ENCODE results near the gene TLL1.

DNA sequence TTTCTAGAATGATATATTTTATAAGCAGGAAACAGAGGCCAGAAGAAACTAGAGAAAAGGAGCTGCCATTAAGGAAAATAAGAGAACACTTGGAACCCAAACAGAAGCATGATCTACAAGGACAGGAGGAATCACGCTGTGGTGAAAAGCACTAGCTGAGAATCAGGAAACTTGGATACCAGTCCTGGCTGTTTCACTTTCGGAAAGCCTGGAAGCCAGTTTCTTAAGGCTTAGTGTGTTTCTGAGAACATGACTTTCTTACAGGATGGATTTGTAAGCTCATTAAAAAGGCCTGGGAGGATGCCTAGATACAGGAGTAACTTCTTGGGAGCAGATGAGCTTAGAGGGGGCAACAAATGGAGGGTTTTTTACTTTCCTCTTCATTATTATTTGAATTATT, 36.9 kb downstream of the TLL1 start:
- TF ChIP-seq, protein P1, sequence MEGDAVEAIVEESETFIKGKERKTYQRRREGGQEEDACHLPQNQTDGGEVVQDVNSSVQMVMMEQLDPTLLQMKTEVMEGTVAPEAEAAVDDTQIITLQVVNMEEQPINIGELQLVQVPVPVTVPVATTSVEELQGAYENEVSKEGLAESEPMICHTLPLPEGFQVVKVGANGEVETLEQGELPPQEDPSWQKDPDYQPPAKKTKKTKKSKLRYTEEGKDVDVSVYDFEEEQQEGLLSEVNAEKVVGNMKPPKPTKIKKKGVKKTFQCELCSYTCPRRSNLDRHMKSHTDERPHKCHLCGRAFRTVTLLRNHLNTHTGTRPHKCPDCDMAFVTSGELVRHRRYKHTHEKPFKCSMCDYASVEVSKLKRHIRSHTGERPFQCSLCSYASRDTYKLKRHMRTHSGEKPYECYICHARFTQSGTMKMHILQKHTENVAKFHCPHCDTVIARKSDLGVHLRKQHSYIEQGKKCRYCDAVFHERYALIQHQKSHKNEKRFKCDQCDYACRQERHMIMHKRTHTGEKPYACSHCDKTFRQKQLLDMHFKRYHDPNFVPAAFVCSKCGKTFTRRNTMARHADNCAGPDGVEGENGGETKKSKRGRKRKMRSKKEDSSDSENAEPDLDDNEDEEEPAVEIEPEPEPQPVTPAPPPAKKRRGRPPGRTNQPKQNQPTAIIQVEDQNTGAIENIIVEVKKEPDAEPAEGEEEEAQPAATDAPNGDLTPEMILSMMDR (IDR thresholded peaks at IDR 0.05) = no peak
- TF ChIP-seq YY1 (IDR thresholded peaks at IDR 0.05; ENCODE audit: low read depth) (no peak), MEF2A (IDR thresholded peaks at IDR 0.05; ENCODE audit: borderline replicate concordance, low read depth) (no peak), TCF12 (IDR thresholded peaks at IDR 0.05) (no peak)

All from SK-N-SH (cell line).